Neural progenitor cell (in vitro differentiated cells): ENCODE results near the gene PPM1L. TPM values are rescaled to one million over a fixed set of nuclear protein-coding genes. Genes with fewer than 3 reads are reported as not detected.
A peak's percentile ranks its signal among the peaks of the same experiment; 100 is the strongest.

ENCODE experiments used
- DNase-seq: peaks from one replicate; pipeline ENCODE4 v3.0.0-alpha.2; 2016; ENCODE audit warnings: low spot score
- H2AFZ ChIP-seq: fragments of 200-600 bp; sonication (generic); replicated peaks from 2 replicates; pipeline ENCODE4 v1.6.1; 2016; ENCODE audit warnings: antibody characterized with exemption
- H3F3A ChIP-seq: fragments of 200-600 bp; sonication (generic); 2 replicates; pipeline ENCODE4 v1.6.1; 2016; ENCODE audit warnings: antibody characterized with exemption, low read depth
- H3K27ac ChIP-seq: fragments of 200-600 bp; sonication (generic); 2 replicates; pipeline ENCODE4 v1.5.1; 2016; ENCODE audit warnings: mild to moderate bottlenecking
- H3K27me3 ChIP-seq: fragments of 200-600 bp; sonication (generic); 2 replicates; pipeline ENCODE4 v1.6.1; 2016; ENCODE audit warnings: mild to moderate bottlenecking, moderate library complexity
- H3K36me3 ChIP-seq: fragments of 200-600 bp; sonication (generic); 2 replicates; pipeline ENCODE4 v1.5.1; 2016
- H3K4me1 ChIP-seq: fragments of 200-600 bp; sonication (generic); 2 replicates; pipeline ENCODE4 v1.6.1; 2016; ENCODE audit warnings: mixed run types
- H3K4me2 ChIP-seq: fragments of 200-600 bp; sonication (generic); 2 replicates; pipeline ENCODE4 v1.6.1; 2016
- H3K4me3 ChIP-seq: fragments of 200-600 bp; sonication (generic); 2 replicates; pipeline ENCODE4 v1.5.1; 2016
- H3K79me2 ChIP-seq: fragments of 200-600 bp; sonication (generic); 2 replicates; pipeline ENCODE4 v1.6.1; 2016; ENCODE audit warnings: low read depth
- H3K9ac ChIP-seq: fragments of 200-600 bp; sonication (generic); 2 replicates; pipeline ENCODE4 v1.6.1; 2016
- H3K9me3 ChIP-seq: fragments of 200-600 bp; sonication (generic); 2 replicates; pipeline ENCODE4 v1.5.1; 2016; ENCODE audit warnings: low read depth
- H4K20me1 ChIP-seq: fragments of 200-600 bp; sonication (generic); 2 replicates; pipeline ENCODE4 v1.6.1; 2016; ENCODE audit warnings: low read depth
- H3K27ac Mint-ChIP-seq: 3 replicates; pipeline ENCODE4 v1.8.0; 2021; ENCODE audit warnings: mixed read lengths
- H3K27me3 Mint-ChIP-seq: 2 replicates; pipeline ENCODE4 v1.8.0; 2022; ENCODE audit warnings: low read depth, mild to moderate bottlenecking, inconsistent platforms, moderate library complexity, mixed read lengths; ENCODE audit not compliant: insufficient read depth
- H3K36me3 Mint-ChIP-seq: 3 replicates; pipeline ENCODE4 v1.8.0; 2021; ENCODE audit warnings: mixed read lengths
- H3K4me1 Mint-ChIP-seq: 3 replicates; pipeline ENCODE4 v1.8.0; 2021; ENCODE audit warnings: mixed read lengths
- H3K4me3 Mint-ChIP-seq: 3 replicates; pipeline ENCODE4 v1.8.0; 2021; ENCODE audit warnings: mild to moderate bottlenecking, moderate library complexity, mixed read lengths
- H3K9me3 Mint-ChIP-seq: 3 replicates; pipeline ENCODE4 v1.8.0; 2020; ENCODE audit warnings: mixed read lengths
- EZH2 ChIP-seq: fragments of 200-600 bp; sonication (generic); IDR thresholded peaks from 2 replicates; pipeline ENCODE4 v1.6.1; 2017; ENCODE audit warnings: antibody characterized with exemption, mild to moderate bottlenecking, moderate library complexity
- EZH2phosphoT487 ChIP-seq: fragments of 200-600 bp; sonication (generic); IDR thresholded peaks from 2 replicates; pipeline ENCODE4 v1.6.1; 2017; ENCODE audit warnings: antibody characterized with exemption
- total RNA-seq: library from RNA; depleted of rRNA; stranded (reverse); fragments of >200 nt; gene quantifications from 2 replicates; pipeline ENCODE4 v1.2.3, GENCODE V29; 2015; ENCODE audit warnings: low replicate concordance
- TF ChIP-seq, protein P1 (sequence below): fragments of 200-600 bp; sonication (generic); IDR thresholded peaks from 2 replicates; pipeline ENCODE4 v1.5.1; 2017; ENCODE audit warnings: antibody characterized with exemption, mild to moderate bottlenecking

PPM1L gene
- total RNA-seq, 1 donor from 2014 or later = 16.5 TPM

GRCh38 chr3:160916472-160916871 is 160.4 kb downstream of the PPM1L start:
- Histone ChIP-seq H3K36me3 (no peaks in the 10 kb centered on the region), H3K27ac (no peak overlapping the region), H3F3A (no peaks in the 10 kb centered on the region), H3K4me3 (no peak overlapping the region), H3K4me2 (no peak overlapping the region), H3K4me1 (peaks cover 15% of the 10 kb centered on the region), H3K79me2 (no peaks in the 10 kb centered on the region), H3K9ac (no peak overlapping the region), H2AFZ (no peak overlapping the region), H3K27me3 (no peaks in the 10 kb centered on the region), H4K20me1 (peaks cover 12% of the 10 kb centered on the region), H3K9me3 (no peaks in the 10 kb centered on the region)
- no peak overlapping the region for H3K4me3 Mint-ChIP-seq
- DNase-seq = no peak
- no peak overlapping the region for H3K27ac Mint-ChIP-seq
- H3K9me3 Mint-ChIP-seq = peaks cover 7% of the 10 kb centered on the region
- TF ChIP-seq, protein P1, sequence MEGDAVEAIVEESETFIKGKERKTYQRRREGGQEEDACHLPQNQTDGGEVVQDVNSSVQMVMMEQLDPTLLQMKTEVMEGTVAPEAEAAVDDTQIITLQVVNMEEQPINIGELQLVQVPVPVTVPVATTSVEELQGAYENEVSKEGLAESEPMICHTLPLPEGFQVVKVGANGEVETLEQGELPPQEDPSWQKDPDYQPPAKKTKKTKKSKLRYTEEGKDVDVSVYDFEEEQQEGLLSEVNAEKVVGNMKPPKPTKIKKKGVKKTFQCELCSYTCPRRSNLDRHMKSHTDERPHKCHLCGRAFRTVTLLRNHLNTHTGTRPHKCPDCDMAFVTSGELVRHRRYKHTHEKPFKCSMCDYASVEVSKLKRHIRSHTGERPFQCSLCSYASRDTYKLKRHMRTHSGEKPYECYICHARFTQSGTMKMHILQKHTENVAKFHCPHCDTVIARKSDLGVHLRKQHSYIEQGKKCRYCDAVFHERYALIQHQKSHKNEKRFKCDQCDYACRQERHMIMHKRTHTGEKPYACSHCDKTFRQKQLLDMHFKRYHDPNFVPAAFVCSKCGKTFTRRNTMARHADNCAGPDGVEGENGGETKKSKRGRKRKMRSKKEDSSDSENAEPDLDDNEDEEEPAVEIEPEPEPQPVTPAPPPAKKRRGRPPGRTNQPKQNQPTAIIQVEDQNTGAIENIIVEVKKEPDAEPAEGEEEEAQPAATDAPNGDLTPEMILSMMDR = no peak
- no peak for TF ChIP-seq EZH2phosphoT487
- TF ChIP-seq EZH2 = no peak
- H3K4me1 Mint-ChIP-seq = peaks cover 11% of the 10 kb centered on the region
- H3K27me3 Mint-ChIP-seq = peaks cover 2% of the 10 kb centered on the region
- H3K36me3 Mint-ChIP-seq = no peaks in the 10 kb centered on the region

DNA sequence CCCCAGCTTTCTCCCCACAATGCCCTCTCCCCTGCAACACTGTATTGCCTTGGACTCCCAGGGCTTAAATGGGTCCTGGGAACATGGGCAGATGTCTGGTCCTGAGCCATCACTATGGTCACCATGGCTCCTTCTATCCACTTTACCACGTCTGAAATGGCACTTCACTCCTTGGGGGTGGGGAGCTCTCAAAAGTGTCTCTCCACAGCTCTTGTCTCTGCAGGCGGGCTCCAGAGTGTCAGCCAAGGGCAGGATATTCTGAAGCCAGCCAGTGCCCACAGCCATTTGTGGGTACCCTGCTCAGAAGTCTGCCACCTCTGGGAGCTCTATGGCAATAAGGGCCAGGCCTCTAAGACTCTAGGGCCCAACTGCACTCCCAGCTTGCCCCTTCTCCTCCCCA is 163.9 kb downstream of the PPM1L start:
- Histone ChIP-seq H2AFZ (no peak overlapping the region), H3K27me3 (no peaks in the 10 kb centered on the region), H4K20me1 (peaks cover 12% of the 10 kb centered on the region), H3K4me3 (no peak overlapping the region), H3K9ac (no peak overlapping the region), H3K36me3 (no peaks in the 10 kb centered on the region), H3K9me3 (no peaks in the 10 kb centered on the region), H3K4me1 (peaks cover 15% of the 10 kb centered on the region), H3K27ac (no peak overlapping the region), H3F3A (no peaks in the 10 kb centered on the region), H3K4me2 (peak overlapping the region; percentile 27), H3K79me2 (no peaks in the 10 kb centered on the region)
- H3K4me1 Mint-ChIP-seq = peaks cover 11% of the 10 kb centered on the region
- peaks cover 2% of the 10 kb centered on the region for H3K27me3 Mint-ChIP-seq
- TF ChIP-seq, protein P1 = no peak
- TF ChIP-seq EZH2phosphoT487 (no peak), EZH2 (no peak)
- H3K9me3 Mint-ChIP-seq = peaks cover 2% of the 10 kb centered on the region
- H3K36me3 Mint-ChIP-seq = no peaks in the 10 kb centered on the region
- no peak overlapping the region for H3K4me3 Mint-ChIP-seq
- DNase-seq = no peak
- no peak overlapping the region for H3K27ac Mint-ChIP-seq

GRCh38 chr3:160921020-160921635 is 165.1 kb downstream of the PPM1L start:
- H3K4me3 Mint-ChIP-seq = no peak overlapping the region
- DNase-seq = peak; percentile 61
- H3K27ac Mint-ChIP-seq = no peak overlapping the region
- no peak overlapping the region for H3K9ac ChIP-seq
- H3K4me1 Mint-ChIP-seq = peaks cover 16% of the 10 kb centered on the region
- no peaks in the 10 kb centered on the region for H3K79me2 ChIP-seq
- H4K20me1 ChIP-seq = peaks cover 12% of the 10 kb centered on the region
- H3K9me3 Mint-ChIP-seq = no peaks in the 10 kb centered on the region
- H2AFZ ChIP-seq = no peak overlapping the region
- H3F3A ChIP-seq = no peaks in the 10 kb centered on the region
- H3K27me3 ChIP-seq = no peaks in the 10 kb centered on the region
- no peak overlapping the region for H3K27ac ChIP-seq
- H3K4me3 ChIP-seq = no peak overlapping the region
- no peak overlapping the region for H3K4me2 ChIP-seq
- no peaks in the 10 kb centered on the region for H3K36me3 Mint-ChIP-seq
- H3K9me3 ChIP-seq = no peaks in the 10 kb centered on the region
- no peak for TF ChIP-seq EZH2
- TF ChIP-seq, protein P1 = peak; percentile 81
- peaks cover 2% of the 10 kb centered on the region for H3K27me3 Mint-ChIP-seq
- no peaks in the 10 kb centered on the region for H3K36me3 ChIP-seq
- H3K4me1 ChIP-seq = peaks cover 16% of the 10 kb centered on the region
